ENCODE data around the gene MMP28. TPM values are rescaled to one million over a fixed set of nuclear protein-coding genes. Genes with fewer than 3 reads are reported as not detected.

Gene MMP28
- total RNA-seq, 2 donors from 2014 or later = 12.8 to 146 TPM

DNA sequence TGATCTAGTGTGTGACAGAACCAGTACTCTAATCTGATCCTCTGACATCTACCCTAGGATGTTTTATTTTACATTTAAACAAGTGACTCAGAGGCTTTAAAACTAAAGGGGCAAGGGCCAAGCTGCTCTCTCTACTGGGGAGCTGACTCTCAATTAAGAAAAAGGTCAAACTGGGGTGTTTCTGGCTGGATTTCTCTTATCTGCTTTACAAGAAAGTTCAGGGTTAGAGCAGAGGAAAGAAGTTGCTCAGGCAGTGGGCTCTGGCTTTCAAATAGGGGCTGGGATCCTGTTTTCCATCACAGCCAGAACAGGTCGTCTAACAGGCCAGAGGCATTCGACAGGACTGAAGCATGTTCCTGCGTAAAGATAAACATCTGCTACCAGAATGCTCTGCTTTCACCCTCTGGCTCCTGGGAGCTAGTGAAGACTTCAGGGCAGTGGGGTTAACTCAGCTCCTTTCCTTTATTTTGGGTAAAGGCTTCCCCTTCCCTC lies 8.5 kb downstream of the MMP28 start:
- no peak for DNase-seq (ENCODE audit: low spot score)
- TF ChIP-seq POLR2AphosphoS5 (IDR thresholded peaks at IDR 0.05) (no peak), POLR2A (IDR thresholded peaks at IDR 0.05) (no peak)
- TF ChIP-seq, protein P1, sequence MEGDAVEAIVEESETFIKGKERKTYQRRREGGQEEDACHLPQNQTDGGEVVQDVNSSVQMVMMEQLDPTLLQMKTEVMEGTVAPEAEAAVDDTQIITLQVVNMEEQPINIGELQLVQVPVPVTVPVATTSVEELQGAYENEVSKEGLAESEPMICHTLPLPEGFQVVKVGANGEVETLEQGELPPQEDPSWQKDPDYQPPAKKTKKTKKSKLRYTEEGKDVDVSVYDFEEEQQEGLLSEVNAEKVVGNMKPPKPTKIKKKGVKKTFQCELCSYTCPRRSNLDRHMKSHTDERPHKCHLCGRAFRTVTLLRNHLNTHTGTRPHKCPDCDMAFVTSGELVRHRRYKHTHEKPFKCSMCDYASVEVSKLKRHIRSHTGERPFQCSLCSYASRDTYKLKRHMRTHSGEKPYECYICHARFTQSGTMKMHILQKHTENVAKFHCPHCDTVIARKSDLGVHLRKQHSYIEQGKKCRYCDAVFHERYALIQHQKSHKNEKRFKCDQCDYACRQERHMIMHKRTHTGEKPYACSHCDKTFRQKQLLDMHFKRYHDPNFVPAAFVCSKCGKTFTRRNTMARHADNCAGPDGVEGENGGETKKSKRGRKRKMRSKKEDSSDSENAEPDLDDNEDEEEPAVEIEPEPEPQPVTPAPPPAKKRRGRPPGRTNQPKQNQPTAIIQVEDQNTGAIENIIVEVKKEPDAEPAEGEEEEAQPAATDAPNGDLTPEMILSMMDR (IDR thresholded peaks at IDR 0.05) = no peak
- H3K36me3 ChIP-seq = no peaks in the 10 kb centered on the region
- peak overlapping the region in 1 of 2 donors; percentile 38 for H3K27ac ChIP-seq
- H3K27me3 ChIP-seq (replicated peaks; ENCODE audit: insufficient read depth) = no peaks in the 10 kb centered on the region
- H3K9me3 ChIP-seq = no peaks in the 10 kb centered on the region
- WGBS = 9% methylated on average over 3 of the region's 3 CpGs
- intact Hi-C loops (cut with DNase I) = no loop called here
- no peak overlapping the region for H3K4me3 ChIP-seq
- H3K4me1 ChIP-seq (replicated peaks) = peaks cover 10% of the 10 kb centered on the region

DNA sequence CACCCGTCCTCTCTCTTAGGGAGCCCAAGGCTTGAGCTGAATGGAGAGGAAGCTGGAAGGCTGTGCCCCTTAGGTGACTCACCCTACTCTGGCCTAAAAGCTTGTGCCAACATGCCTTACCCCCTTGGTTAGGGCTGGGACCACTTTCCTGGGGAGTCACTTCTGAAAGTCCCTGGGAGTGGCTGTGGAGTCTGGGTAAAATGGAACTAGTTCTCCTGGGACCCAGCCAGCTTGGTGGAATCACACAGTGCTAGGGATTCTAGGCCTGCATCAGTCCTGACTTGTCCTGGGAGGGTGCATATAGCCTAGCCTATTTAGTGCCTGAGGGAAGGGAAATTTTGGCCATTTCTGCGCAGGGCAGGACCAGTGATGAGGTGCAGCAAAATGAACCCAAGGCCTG lies 10.5 kb downstream of the MMP28 start:
- Histone ChIP-seq H3K27ac (no peak overlapping the region), H3K4me1 (replicated peaks) (peaks cover 10% of the 10 kb centered on the region)
- intact Hi-C loops (cut with DNase I) = no loop called here

DNA sequence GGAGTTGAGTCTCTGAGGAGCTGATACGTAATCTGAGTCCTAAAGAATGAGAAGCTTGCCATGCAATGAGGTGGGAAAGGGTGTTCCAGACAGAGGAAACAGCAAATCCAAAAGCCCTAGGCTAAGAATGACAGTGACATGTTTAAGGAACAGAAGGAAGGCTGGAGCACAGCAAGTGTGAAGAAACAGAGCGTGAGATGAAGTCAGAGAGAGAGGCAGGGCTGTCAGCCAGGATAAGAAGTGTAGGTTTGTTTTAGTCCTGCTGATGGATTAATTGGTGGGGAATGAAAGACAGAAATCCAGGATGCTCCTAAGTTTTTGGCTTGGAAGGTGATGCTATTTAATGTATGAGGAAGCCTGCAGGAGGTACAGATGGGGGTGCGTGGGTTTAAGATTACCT lies 14.5 kb downstream of the MMP28 start:
- Histone ChIP-seq H3K4me3 (no peak overlapping the region), H3K9me3 (no peaks in the 10 kb centered on the region), H3K36me3 (no peaks in the 10 kb centered on the region), H3K27ac (no peak overlapping the region), H3K4me1 (replicated peaks) (peaks cover 10% of the 10 kb centered on the region), H3K27me3 (replicated peaks; ENCODE audit: insufficient read depth) (no peaks in the 10 kb centered on the region)
- TF ChIP-seq, protein P1 (IDR thresholded peaks at IDR 0.05) = no peak
- TF ChIP-seq POLR2A (IDR thresholded peaks at IDR 0.05) (no peak), POLR2AphosphoS5 (IDR thresholded peaks at IDR 0.05) (no peak)
- intact Hi-C loops (cut with DNase I) = no loop called here
- WGBS = 58% methylated on average over 3 of the region's 3 CpGs
- no peak for DNase-seq (ENCODE audit: low spot score)

More for the DNA sequence above, 10.5 kb downstream of the MMP28 start:
- no peak for TF ChIP-seq POLR2AphosphoS5 (IDR thresholded peaks at IDR 0.05)
- TF ChIP-seq, protein P1 (IDR thresholded peaks at IDR 0.05) = no peak
- DNase-seq (ENCODE audit: low spot score) = no peak
- no peaks in the 10 kb centered on the region for H3K27me3 ChIP-seq (replicated peaks; ENCODE audit: insufficient read depth)
- no peak overlapping the region for H3K4me3 ChIP-seq
- 81% methylated on average over 2 of the region's 2 CpGs for WGBS
- H3K9me3 ChIP-seq = no peaks in the 10 kb centered on the region
- H3K36me3 ChIP-seq = no peaks in the 10 kb centered on the region

DNA sequence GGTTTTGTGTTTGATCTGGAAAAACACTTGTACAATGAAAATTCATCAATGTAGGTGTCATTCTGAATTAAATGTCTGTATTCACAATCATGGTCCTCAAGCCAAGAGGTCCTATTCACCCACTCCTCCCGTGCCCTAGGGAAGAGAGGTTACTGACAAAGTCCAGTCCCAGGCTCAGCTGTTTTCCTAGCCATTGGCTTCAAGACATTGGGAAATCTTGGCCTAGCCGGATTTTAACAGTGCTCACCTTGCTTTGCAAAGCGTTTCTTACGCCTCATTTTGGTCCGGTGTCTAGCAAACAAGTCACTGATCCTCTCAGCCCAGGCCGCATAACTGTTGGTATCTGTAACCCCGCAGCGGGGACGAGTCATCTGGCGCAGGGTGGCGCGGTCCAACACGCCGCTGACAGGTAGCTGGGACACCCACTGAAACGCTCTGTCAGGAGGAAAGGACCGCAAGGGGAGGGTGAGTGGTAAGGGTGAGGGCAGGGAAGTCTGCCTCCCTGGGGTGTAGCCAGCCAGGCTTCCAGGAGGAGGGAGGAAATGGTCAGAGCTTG lies 16.7 kb downstream of the MMP28 start:
- no peaks in the 10 kb centered on the region for H3K36me3 ChIP-seq
- intact Hi-C loops (cut with DNase I) = no loop called here
- TF ChIP-seq, protein P1 (IDR thresholded peaks at IDR 0.05) = no peak
- TF ChIP-seq POLR2A (IDR thresholded peaks at IDR 0.05) (no peak), POLR2AphosphoS5 (IDR thresholded peaks at IDR 0.05) (no peak)
- WGBS = 88% methylated on average over 16 of the region's 16 CpGs
- H3K4me1 ChIP-seq (replicated peaks) = peaks cover 7% of the 10 kb centered on the region
- no peak for DNase-seq (ENCODE audit: low spot score)
- no peaks in the 10 kb centered on the region for H3K9me3 ChIP-seq
- H3K4me3 ChIP-seq = no peak overlapping the region
- no peaks in the 10 kb centered on the region for H3K27me3 ChIP-seq (replicated peaks; ENCODE audit: insufficient read depth)
- no peak overlapping the region for H3K27ac ChIP-seq

DNA sequence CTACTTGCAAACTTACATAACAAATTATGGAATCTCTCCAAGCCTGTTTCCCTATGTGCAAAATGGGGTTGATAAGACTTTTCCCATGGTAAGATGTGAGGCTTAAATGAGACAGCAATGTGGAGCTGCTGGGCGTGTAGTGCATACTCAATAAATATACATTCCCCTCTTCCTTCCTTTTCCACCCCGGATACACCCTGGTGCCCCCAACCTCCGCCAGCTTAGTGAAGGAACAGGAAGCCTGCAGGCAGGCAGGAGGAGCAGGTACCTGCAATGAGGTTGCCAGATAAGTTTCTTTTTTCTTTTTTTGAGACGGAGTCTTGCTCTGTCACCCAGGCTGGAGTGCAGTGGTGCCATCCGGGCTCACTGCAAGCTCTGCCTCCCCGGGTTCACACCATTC lies 19.9 kb downstream of the MMP28 start:
- Histone ChIP-seq H3K4me3 (no peak overlapping the region), H3K27ac (no peak overlapping the region), H3K9me3 (no peaks in the 10 kb centered on the region), H3K36me3 (no peaks in the 10 kb centered on the region), H3K27me3 (replicated peaks; ENCODE audit: insufficient read depth) (no peaks in the 10 kb centered on the region), H3K4me1 (replicated peaks) (no peaks in the 10 kb centered on the region)
- TF ChIP-seq POLR2A (IDR thresholded peaks at IDR 0.05) (no peak), POLR2AphosphoS5 (IDR thresholded peaks at IDR 0.05) (no peak)
- TF ChIP-seq, protein P1 (IDR thresholded peaks at IDR 0.05) = no peak
- WGBS = 74% methylated on average over 6 of the region's 6 CpGs
- DNase-seq (ENCODE audit: low spot score) = no peak
- intact Hi-C loops (cut with DNase I) = no loop called here
